ENCODE measurements around the gene RNF5. TPM values are rescaled to one million over a fixed set of nuclear protein-coding genes. Genes with fewer than 3 reads are reported as not detected.

RNF5 gene
- total RNA-seq, 4 donors from 2014 or later, result 78.8 to 101 (median 88.0) TPM

- Histone ChIP-seq H3K27ac (peak overlapping the region in 1 of 4 donors; percentile 99), H3K27me3 (peaks cover 19% of the 10 kb centered on the region), H3K9me3 (no peaks in the 10 kb centered on the region), H3K4me3 (no peak overlapping the region), H3K36me3 (no peaks in the 10 kb centered on the region), H3K4me1 (peaks cover 2 to 33% (median 14%) of the 10 kb centered on the region in 3 donors)
- no peak for TF ChIP-seq CTCF (IDR thresholded peaks at IDR 0.05)
- TF ChIP-seq POLR2A (IDR thresholded peaks at IDR 0.05), result no peak
- no peak for TF ChIP-seq EP300 (IDR thresholded peaks at IDR 0.05)
- TF ChIP-seq POLR2AphosphoS5 (IDR thresholded peaks at IDR 0.05), result no peak
- no peak for ATAC-seq
- 60 to 80% methylated on average over 1 of the region's 3 CpGs for whole genome bisulfite sequencing, 2 donors (ENCODE audit: low coverage in 1 of 2)
Observed at GRCh38 chr6:32198345-32198696, 20.1 kb downstream of the RNF5 start.

GRCh38 chr6:32198866-32199265 is 20.7 kb downstream of the RNF5 start:
- no peaks in the 10 kb centered on the region for H3K36me3 ChIP-seq
- H3K9me3 ChIP-seq, result no peaks in the 10 kb centered on the region
- H3K27me3 ChIP-seq, result peaks cover 24% of the 10 kb centered on the region
- no peak overlapping the region for H3K4me3 ChIP-seq
- no peak overlapping the region for H3K27ac ChIP-seq
- TF ChIP-seq POLR2AphosphoS5 (IDR thresholded peaks at IDR 0.05), result no peak
- TF ChIP-seq POLR2A (IDR thresholded peaks at IDR 0.05), result no peak
- TF ChIP-seq EP300 (IDR thresholded peaks at IDR 0.05), result no peak
- no peak for TF ChIP-seq CTCF (IDR thresholded peaks at IDR 0.05)
- no peak for ATAC-seq
- 80 to 100% methylated on average over 1 to 2 of the region's 17 CpGs for WGBS, 2 donors (ENCODE audit: low coverage in 1 of 2)
- peaks cover 2 to 28% (median 14%) of the 10 kb centered on the region in 3 donors for H3K4me1 ChIP-seq

DNA sequence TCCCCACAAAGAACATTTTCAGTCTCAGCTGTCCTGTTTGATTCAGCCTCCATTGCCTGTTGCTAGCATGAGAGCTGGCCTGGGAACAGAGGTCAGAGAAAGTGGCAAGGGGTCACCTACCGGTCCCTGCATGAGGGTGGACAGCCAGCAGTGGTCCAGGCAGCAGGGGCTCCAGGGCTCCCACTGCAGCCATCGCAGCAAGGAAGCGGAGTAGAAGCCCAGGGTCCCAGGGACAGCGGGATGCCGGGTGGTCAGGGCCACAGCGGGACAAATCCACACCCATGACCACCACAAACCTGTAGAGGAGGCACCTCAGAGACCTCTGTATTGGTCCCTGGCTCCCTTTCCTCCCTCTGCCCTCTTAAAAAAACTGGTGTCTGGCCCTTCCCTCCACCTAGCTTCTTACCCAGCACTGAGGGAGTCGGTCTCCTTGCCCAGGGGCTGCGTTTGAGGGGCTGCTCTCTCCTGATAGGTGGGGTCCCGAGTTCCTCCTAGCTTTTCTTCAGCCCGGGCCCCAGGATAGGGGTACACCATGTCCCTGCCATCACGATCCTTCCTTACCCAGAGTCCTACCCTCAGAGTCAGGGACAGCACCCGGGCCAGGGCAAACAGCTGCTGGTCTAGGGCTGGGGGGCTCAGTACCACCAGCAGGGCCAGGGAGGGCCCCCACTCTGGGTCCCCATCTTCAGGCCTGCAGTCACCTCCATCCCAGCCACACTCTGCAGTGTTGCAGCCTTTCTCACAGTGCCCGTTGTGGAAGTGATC is 22.7 kb downstream of the RNF5 start:
- H3K4me3 ChIP-seq, result no peak overlapping the region
- no peak for ATAC-seq
- H3K9me3 ChIP-seq, result no peaks in the 10 kb centered on the region
- 80 to 93% methylated on average over 1 to 3 of the region's 13 CpGs for WGBS, 2 donors (ENCODE audit: low coverage in 1 of 2)
- H3K4me1 ChIP-seq, result peaks cover 2 to 14% (median 7%) of the 10 kb centered on the region in 3 donors
- TF ChIP-seq EP300 (IDR thresholded peaks at IDR 0.05) (no peak), POLR2AphosphoS5 (IDR thresholded peaks at IDR 0.05) (no peak), POLR2A (IDR thresholded peaks at IDR 0.05) (no peak), CTCF (IDR thresholded peaks at IDR 0.05) (no peak)
- H3K27me3 ChIP-seq, result peaks cover 27% of the 10 kb centered on the region
- H3K27ac ChIP-seq, result no peak overlapping the region
- no peaks in the 10 kb centered on the region for H3K36me3 ChIP-seq

DNA sequence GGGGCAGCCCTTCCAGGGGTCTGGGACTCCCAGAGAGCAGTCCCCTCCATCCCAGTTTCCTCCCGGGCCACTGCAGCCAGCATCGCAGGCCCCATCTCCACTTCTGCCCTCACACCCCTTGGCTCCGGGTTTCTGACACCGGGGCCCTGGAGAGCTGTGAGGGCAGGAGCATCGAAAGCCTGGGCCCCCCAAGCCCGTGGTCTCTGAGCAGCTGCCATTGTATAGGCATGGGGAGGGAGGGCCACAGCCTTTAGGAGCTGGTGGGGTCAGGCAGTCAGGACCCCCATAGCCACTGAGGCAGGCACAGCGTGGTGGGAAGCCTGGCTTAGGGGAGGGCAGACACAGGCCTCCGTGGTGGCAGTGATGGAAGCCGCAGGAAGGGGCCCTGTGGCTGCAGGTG is 24.0 kb downstream of the RNF5 start:
- no peak overlapping the region for H3K27ac ChIP-seq
- no peaks in the 10 kb centered on the region for H3K9me3 ChIP-seq
- no peak for ATAC-seq
- H3K27me3 ChIP-seq, result peaks cover 27% of the 10 kb centered on the region
- H3K4me3 ChIP-seq, result no peak overlapping the region
- no peak for TF ChIP-seq CTCF (IDR thresholded peaks at IDR 0.05)
- no peak for TF ChIP-seq EP300 (IDR thresholded peaks at IDR 0.05)
- TF ChIP-seq POLR2AphosphoS5 (IDR thresholded peaks at IDR 0.05), result no peak
- no peak for TF ChIP-seq POLR2A (IDR thresholded peaks at IDR 0.05)
- H3K4me1 ChIP-seq, result peaks cover 0 to 6% (median 1%) of the 10 kb centered on the region in 3 donors
- WGBS, 2 donors (ENCODE audit: low coverage in 1 of 2), result 71% methylated on average over 5 of the region's 9 CpGs; no CpG with 5 or more reads in 1 of the 2 donors
- H3K36me3 ChIP-seq, result no peaks in the 10 kb centered on the region

Measured in gastroesophageal sphincter (tissue), 4 donors.